C4-2B (cell line): ENCODE results near the gene KAT2B.

ENCODE experiments used
- ZFX ChIP-seq: fragments of 450-650 bp; IDR thresholded peaks from 2 replicates; pipeline ENCODE4 v1.6.1; 2017
- TF ChIP-seq, protein P1 (sequence below): fragments of 450-650 bp; conservative IDR thresholded peaks from 2 replicates; pipeline ENCODE4 v1.5.1; 2017; ENCODE audit warnings: mild to moderate bottlenecking

DNA sequence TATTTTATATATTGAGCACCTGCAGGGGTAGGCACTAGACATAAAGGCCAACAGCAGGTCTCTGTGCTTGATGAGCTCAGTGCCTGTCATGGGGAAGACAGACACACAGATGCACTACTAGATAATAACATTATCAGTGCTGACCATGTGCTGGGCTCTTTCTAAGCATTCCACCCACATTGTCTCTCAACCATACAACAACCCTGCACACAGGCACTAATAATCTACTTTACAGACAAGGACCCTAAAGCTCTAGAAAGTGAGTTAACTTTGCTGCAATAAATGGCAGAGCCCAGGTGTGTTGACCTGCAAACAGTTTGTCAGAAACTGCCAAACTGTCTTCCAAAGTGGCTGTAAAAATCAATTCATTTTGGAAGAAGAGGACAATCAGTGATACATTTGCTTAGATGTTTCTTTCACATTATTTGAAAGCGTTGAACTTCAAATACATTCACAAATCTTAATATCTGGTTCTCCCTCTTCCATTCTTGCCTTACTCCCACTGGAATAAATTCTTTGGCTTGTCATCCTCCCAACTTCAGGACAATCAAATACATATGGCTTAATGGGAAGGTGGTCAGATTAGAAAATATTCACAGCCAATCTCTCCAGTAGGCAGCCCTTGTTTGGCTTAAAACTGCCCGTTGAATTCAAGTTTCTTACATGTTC lies 17.2 kb upstream of the KAT2B start:
- TF ChIP-seq, protein P1, sequence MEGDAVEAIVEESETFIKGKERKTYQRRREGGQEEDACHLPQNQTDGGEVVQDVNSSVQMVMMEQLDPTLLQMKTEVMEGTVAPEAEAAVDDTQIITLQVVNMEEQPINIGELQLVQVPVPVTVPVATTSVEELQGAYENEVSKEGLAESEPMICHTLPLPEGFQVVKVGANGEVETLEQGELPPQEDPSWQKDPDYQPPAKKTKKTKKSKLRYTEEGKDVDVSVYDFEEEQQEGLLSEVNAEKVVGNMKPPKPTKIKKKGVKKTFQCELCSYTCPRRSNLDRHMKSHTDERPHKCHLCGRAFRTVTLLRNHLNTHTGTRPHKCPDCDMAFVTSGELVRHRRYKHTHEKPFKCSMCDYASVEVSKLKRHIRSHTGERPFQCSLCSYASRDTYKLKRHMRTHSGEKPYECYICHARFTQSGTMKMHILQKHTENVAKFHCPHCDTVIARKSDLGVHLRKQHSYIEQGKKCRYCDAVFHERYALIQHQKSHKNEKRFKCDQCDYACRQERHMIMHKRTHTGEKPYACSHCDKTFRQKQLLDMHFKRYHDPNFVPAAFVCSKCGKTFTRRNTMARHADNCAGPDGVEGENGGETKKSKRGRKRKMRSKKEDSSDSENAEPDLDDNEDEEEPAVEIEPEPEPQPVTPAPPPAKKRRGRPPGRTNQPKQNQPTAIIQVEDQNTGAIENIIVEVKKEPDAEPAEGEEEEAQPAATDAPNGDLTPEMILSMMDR: no peak
- no peak for TF ChIP-seq ZFX
